Transverse colon (tissue), 4 donors: ENCODE results near the gene PRR19. TPM values are rescaled to one million over a fixed set of nuclear protein-coding genes. Genes with fewer than 3 reads are reported as not detected.
A peak's percentile ranks its signal among the peaks of the same experiment; 100 is the strongest.

Source experiments
- DNase-seq: peaks from one replicate; pipeline ENCODE4 v3.0.0-alpha.2; 2019
- H3K27ac ChIP-seq, 4 donors: fragments of 200-600 bp; sonication (generic); 2 replicates each; pipeline ENCODE4 v1.5.1; 2016 to 2018; ENCODE audit warnings: inconsistent platforms in 4 of 4
- H3K27me3 ChIP-seq: fragments of 200-600 bp; sonication (generic); 2 replicates; pipeline ENCODE4 v1.5.1; 2017; ENCODE audit warnings: inconsistent platforms
- H3K36me3 ChIP-seq, 4 donors: fragments of 200-600 bp; sonication (generic); 2 replicates each; pipeline ENCODE4 v1.5.1; 2017 to 2019; ENCODE audit warnings: inconsistent platforms in 4 of 4
- H3K4me1 ChIP-seq, 4 donors: fragments of 200-600 bp; sonication (generic); 2 replicates each; pipeline ENCODE4 v1.5.1; 2017 to 2020; ENCODE audit warnings: inconsistent platforms in 4 of 4
- H3K4me3 ChIP-seq, 4 donors: fragments of 200-600 bp; sonication (generic); 1 replicate in 1 of 4; 2 replicates in 3 of 4; pipeline versions ENCODE4 v1.5.1 to v1.6.1; 2017 to 2019; ENCODE audit warnings: inconsistent platforms in 4 of 4
- H3K9me3 ChIP-seq, 2 donors: fragments of 200-600 bp; sonication (generic); 2 replicates each; pipeline ENCODE4 v1.5.1; 2017 to 2019; ENCODE audit warnings: inconsistent platforms in 2 of 2
- CTCF ChIP-seq, 5 experiments: fragments of 200-600 bp in 3 of 5; fragments of 450-650 bp in 2 of 5; sonication (generic) in 3 of 5; IDR thresholded peaks; 1 replicate in 2 of 5; 2 replicates in 3 of 5; pipeline ENCODE4 v1.5.1; 2016 to 2017; ENCODE audit warnings: antibody characterized with exemption in 5 of 5, inconsistent platforms in 3 of 5, mild to moderate bottlenecking in 2 of 5, moderate library complexity in 1 of 5
- EP300 ChIP-seq: sonication (generic); formaldehyde crosslinking; IDR thresholded peaks from one replicate; pipeline ENCODE4 v1.6.1; 2017; ENCODE audit warnings: antibody characterized with exemption, low read depth
- POLR2A ChIP-seq: fragments of 450-650 bp; IDR thresholded peaks from one replicate; pipeline ENCODE4 v1.6.1; 2016; ENCODE audit warnings: antibody characterized with exemption, mild to moderate bottlenecking, moderate library complexity
- POLR2AphosphoS5 ChIP-seq, 3 donors: sonication (generic); formaldehyde crosslinking; IDR thresholded peaks; one replicate each; pipeline ENCODE4 v1.6.1; 2016; ENCODE audit warnings: antibody characterized with exemption in 3 of 3
- WGBS, 2 donors: methylation state at CpG; one replicate each; pipeline ENCODE4 v1.1.5; 2018; ENCODE audit warnings: low coverage in 1 of 2; 5-methylcytosine and 5-hydroxymethylcytosine counted together
- in situ Hi-C, 4 donors: fragments of 200-750 bp; cut with MboI; loops; one replicate each; pipeline versions ENCODE4 v1.15.0 to v1.15.1; 2017; ENCODE audit warnings: low sequenced_read_pairs in 3 of 4, low pct_ligation_motif_present in 1 of 4, low pct_unique_long_range_greater_than_20kb in 1 of 4
- intact Hi-C: fragments of 100-400 bp; cut with DNase I; formaldehyde crosslinking; loops from one replicate; pipeline ENCODE4 v1.15.1; 2023; ENCODE audit warnings: low total_unique reads
- total RNA-seq, 4 donors: library from RNA; depleted of rRNA; stranded (reverse); fragments of >200 nt; gene quantifications; one replicate each; pipeline ENCODE4 v1.1.0, GENCODE V29; 2016

PRR19 gene
- total RNA-seq, 4 donors from 2014 or later: 0.41 to 0.79 TPM; not detected in 2

- peak overlapping the region; percentile 91 to 95 (median 94) for H3K27ac ChIP-seq
- TF ChIP-seq EP300 (no peak), POLR2AphosphoS5 (IDR thresholded peaks at IDR 0.05) (no peak)
- H3K4me3 ChIP-seq: peak overlapping the region in 3 of 4 donors; percentile 54 to 64 (median 57)
- H3K36me3 ChIP-seq: peaks cover 0 to 12% (median 0%) of the 10 kb centered on the region in 4 donors
- WGBS, 2 donors: 59 to 80% methylated on average over 1 to 3 of the region's 3 CpGs
- intact Hi-C loops (no loop called here), in situ Hi-C loops (no loop called here)
- peaks cover 21 to 41% (median 23%) of the 10 kb centered on the region in 4 donors for H3K4me1 ChIP-seq
- DNase-seq: no peak
- no peaks in the 10 kb centered on the region for H3K9me3 ChIP-seq
- H3K27me3 ChIP-seq: no peaks in the 10 kb centered on the region
Observed at GRCh38 chr19:42271045-42271419, 30.9 kb upstream of the PRR19 start.

- intact Hi-C loops (no loop called here), in situ Hi-C loops (no loop called here)
- DNase-seq: no peak
- H3K9me3 ChIP-seq: no peaks in the 10 kb centered on the region
- peak overlapping the region in 2 of 4 donors; percentile 91 to 95 for H3K27ac ChIP-seq
- H3K27me3 ChIP-seq: no peaks in the 10 kb centered on the region
- H3K4me3 ChIP-seq: no peak overlapping the region
- peaks cover 0 to 12% (median 0%) of the 10 kb centered on the region in 4 donors for H3K36me3 ChIP-seq
- WGBS, 2 donors: 94 to 100% methylated on average over 4 to 22 of the region's 35 CpGs
- TF ChIP-seq POLR2AphosphoS5 (IDR thresholded peaks at IDR 0.05) (no peak), CTCF (IDR thresholded peaks at IDR 0.05) (no peak), POLR2A (no peak), EP300 (no peak)
- H3K4me1 ChIP-seq: peaks cover 21 to 47% (median 27%) of the 10 kb centered on the region in 4 donors
Observed at GRCh38 chr19:42271861-42272534, 29.9 kb upstream of the PRR19 start.

- in situ Hi-C loops: no loop called here
- no peak for TF ChIP-seq POLR2A
- intact Hi-C loops: no loop called here
- no peak for DNase-seq
- Histone ChIP-seq H3K36me3 (peaks cover 0 to 12% (median 0%) of the 10 kb centered on the region in 4 donors), H3K4me1 (peaks cover 22 to 51% (median 28%) of the 10 kb centered on the region in 4 donors), H3K4me3 (no peak overlapping the region), H3K9me3 (no peaks in the 10 kb centered on the region), H3K27me3 (no peaks in the 10 kb centered on the region), H3K27ac (no peak overlapping the region)
- WGBS, 2 donors: 93% methylated on average over 2 of the region's 9 CpGs; no CpG with 5 or more reads in 1 of the 2 donors
Observed at GRCh38 chr19:42272535-42272897, 29.4 kb upstream of the PRR19 start.

- Histone ChIP-seq H3K9me3 (no peaks in the 10 kb centered on the region), H3K27me3 (no peaks in the 10 kb centered on the region), H3K27ac (no peak overlapping the region), H3K36me3 (peaks cover 0 to 12% (median 0%) of the 10 kb centered on the region in 4 donors), H3K4me1 (peaks cover 23 to 51% (median 29%) of the 10 kb centered on the region in 4 donors), H3K4me3 (no peak overlapping the region)
- TF ChIP-seq CTCF (IDR thresholded peaks at IDR 0.05) (no peak), POLR2AphosphoS5 (IDR thresholded peaks at IDR 0.05) (no peak), POLR2A (no peak), EP300 (no peak)
- in situ Hi-C loops: no loop called here
- intact Hi-C loops: no loop called here
- no peak for DNase-seq
- WGBS, 2 donors: 97% methylated on average over 23 of the region's 23 CpGs; no CpG with 5 or more reads in 1 of the 2 donors
Observed at GRCh38 chr19:42272989-42273406, 28.9 kb upstream of the PRR19 start.

GRCh38 chr19:42273407-42274064 lies 28.4 kb upstream of the PRR19 start:
- H3K27ac ChIP-seq: no peak overlapping the region
- no peaks in the 10 kb centered on the region for H3K27me3 ChIP-seq
- peaks cover 0 to 12% (median 0%) of the 10 kb centered on the region in 4 donors for H3K36me3 ChIP-seq
- no peaks in the 10 kb centered on the region for H3K9me3 ChIP-seq
- TF ChIP-seq POLR2AphosphoS5 (IDR thresholded peaks at IDR 0.05): no peak
- TF ChIP-seq EP300: no peak
- no peak for TF ChIP-seq CTCF (IDR thresholded peaks at IDR 0.05)
- no peak for TF ChIP-seq POLR2A
- WGBS, 2 donors: 95% methylated on average over 43 of the region's 43 CpGs; no CpG with 5 or more reads in 1 of the 2 donors
- peaks cover 28 to 56% (median 34%) of the 10 kb centered on the region in 4 donors for H3K4me1 ChIP-seq
- intact Hi-C loops: no loop called here
- DNase-seq: no peak
- no peak overlapping the region for H3K4me3 ChIP-seq
- in situ Hi-C loops: no loop called here
